WTC11 (cell line): Measurements from ENCODE around the gene IFNLR1. TPM values are rescaled to one million over a fixed set of nuclear protein-coding genes. Genes with fewer than 3 reads are reported as not detected.

Experiments used
- ATAC-seq: fragments of 200-7000 bp; cut with Tn5 transposase; 2 replicates; pipeline ENCODE4 v1.10.0; 2021; ENCODE audit warnings: mild to moderate bottlenecking, moderate library complexity
- CTCF ChIA-PET: fragments of 300-600 bp; sonication (Branson Sonifier 250); formaldehyde crosslinking; loops from one replicate; lab custom pipeline; 2021; ENCODE audit warnings: antibody characterized with exemption; lab: Charles Lee
- POLR2A ChIA-PET: fragments of 350-600 bp; sonication (Branson Sonifier 250); formaldehyde crosslinking; loops from one replicate; lab custom pipeline; 2021; ENCODE audit warnings: antibody characterized with exemption; lab: Charles Lee
- DNase-seq: peaks from one replicate; pipeline ENCODE4 v3.0.0; 2021; ENCODE audit warnings: low spot score
- H3K27ac Mint-ChIP-seq: 2 replicates; pipeline ENCODE4 v1.8.0; 2021; ENCODE audit warnings: mixed read lengths
- H3K27me3 Mint-ChIP-seq: 2 replicates; pipeline ENCODE4 v1.8.0; 2021; ENCODE audit warnings: low read depth, mild to moderate bottlenecking, moderate library complexity, mixed read lengths
- H3K36me3 Mint-ChIP-seq: 2 replicates; pipeline ENCODE4 v1.8.0; 2021; ENCODE audit warnings: mixed read lengths
- H3K4me1 Mint-ChIP-seq: 2 replicates; pipeline ENCODE4 v1.8.0; 2022; ENCODE audit warnings: mixed read lengths
- H3K4me3 Mint-ChIP-seq: 2 replicates; pipeline ENCODE4 v1.8.0; 2021; ENCODE audit warnings: mild to moderate bottlenecking, moderate library complexity, mixed read lengths
- H3K9me3 Mint-ChIP-seq: 2 replicates; pipeline ENCODE4 v1.8.0; 2021; ENCODE audit warnings: mixed read lengths
- CBFB ChIP-seq: sonication (generic); formaldehyde crosslinking; IDR thresholded peaks from 2 replicates; pipeline ENCODE4 v1.8.1; 2022; ENCODE audit warnings: mild to moderate bottlenecking, low read depth, missing genetic modification reagents
- CREB1 ChIP-seq: sonication (generic); formaldehyde crosslinking; IDR thresholded peaks from 2 replicates; pipeline ENCODE4 v1.8.0; 2023; ENCODE audit warnings: mild to moderate bottlenecking, missing genetic modification reagents
- E2F5 ChIP-seq: sonication (generic); formaldehyde crosslinking; IDR thresholded peaks from 2 replicates; pipeline ENCODE4 v1.8.1; 2022; ENCODE audit warnings: mild to moderate bottlenecking, moderate library complexity, missing genetic modification reagents
- EMX1 ChIP-seq: fragments of 250-450 bp; sonication (Bioruptor Pico); IDR thresholded peaks from 2 replicates; pipeline ENCODE4 v1.8.0; 2021; ENCODE audit warnings: mild to moderate bottlenecking
- FOXP1 ChIP-seq: sonication (generic); formaldehyde crosslinking; IDR thresholded peaks from 2 replicates; pipeline ENCODE4 v1.8.0; 2022; ENCODE audit warnings: missing genetic modification reagents, mild to moderate bottlenecking, moderate library complexity, borderline replicate concordance
- GTF2I ChIP-seq: fragments of 250-450 bp; sonication (Bioruptor Pico); conservative IDR thresholded peaks from 2 replicates; pipeline ENCODE4 v1.4.0; 2021; ENCODE audit warnings: mild to moderate bottlenecking
- IRF1 ChIP-seq: sonication (generic); formaldehyde crosslinking; IDR thresholded peaks from 2 replicates; pipeline ENCODE4 v1.8.0; 2023; ENCODE audit warnings: missing genetic modification reagents
- JAZF1 ChIP-seq: fragments of 250-450 bp; sonication (Bioruptor Pico); IDR thresholded peaks from 2 replicates; pipeline ENCODE4 v1.9.0; 2021; ENCODE audit warnings: moderate library complexity, mild to moderate bottlenecking, inconsistent platforms
- KAT7 ChIP-seq: sonication (generic); formaldehyde crosslinking; IDR thresholded peaks from 2 replicates; pipeline ENCODE4 v1.8.1; 2023; ENCODE audit warnings: missing genetic modification reagents, mild to moderate bottlenecking, borderline replicate concordance
- NFATC4 ChIP-seq: fragments of 250-450 bp; sonication (Bioruptor Pico); IDR thresholded peaks from 2 replicates; pipeline ENCODE4 v1.9.0; 2021; ENCODE audit warnings: mild to moderate bottlenecking
- OVOL2 ChIP-seq: fragments of 250-450 bp; sonication (Bioruptor Pico); IDR thresholded peaks from 2 replicates; pipeline ENCODE4 v1.9.0; 2021; ENCODE audit warnings: mild to moderate bottlenecking, borderline replicate concordance
- PRDM15 ChIP-seq: sonication (generic); formaldehyde crosslinking; IDR thresholded peaks from 2 replicates; pipeline ENCODE4 v1.8.0; 2022; ENCODE audit warnings: missing genetic modification reagents
- RELA ChIP-seq: sonication (generic); formaldehyde crosslinking; IDR thresholded peaks from 2 replicates; pipeline ENCODE4 v1.8.1; 2022; ENCODE audit warnings: missing genetic modification reagents, mild to moderate bottlenecking, borderline replicate concordance
- SMAD4 ChIP-seq: sonication (generic); formaldehyde crosslinking; IDR thresholded peaks from 2 replicates; pipeline ENCODE4 v1.8.0; 2022; ENCODE audit warnings: mild to moderate bottlenecking, missing genetic modification reagents
- USF1 ChIP-seq: sonication (generic); formaldehyde crosslinking; IDR thresholded peaks from 2 replicates; pipeline ENCODE4 v1.8.0; 2022; ENCODE audit warnings: mild to moderate bottlenecking, missing genetic modification reagents
- total RNA-seq: library from RNA; stranded (reverse); gene quantifications from 3 replicates; pipeline ENCODE4 v1.2.3, GENCODE V29; 2021

IFNLR1 gene
- total RNA-seq, 1 experiment from 2014 or later: 6.6 TPM

- POLR2A ChIA-PET: interaction anchor here (0.6 to 1.1 kb wide), 2 partner anchors 38 to 1347 kb away, joined by 4 to 6 read pairs; no protein-coding TSS in a partner anchor
- ATAC-seq: peak; percentile 88
Observed at GRCh38 chr1:24111996-24112779, 74.9 kb downstream of the IFNLR1 start, which contains the start of gene MYOM3. Gene MYOM3, minus strand, starts transcription at chr1:24112135. Its CDS starts 3,499 bp downstream, at chr1:24108636.

GRCh38 chr1:24111262-24111995, 75.7 kb downstream of the IFNLR1 start:
- no peak overlapping the region; the same call in 1 of the 2 replicates for H3K27ac Mint-ChIP-seq
- no peaks in the 10 kb centered on the region for H3K27me3 Mint-ChIP-seq
- CTCF ChIA-PET: interaction anchor here (0.8 to 4.0 kb wide), 13 partner anchors 8 to 300 kb away, joined by 3 to 31 read pairs (median 4); no protein-coding TSS in a partner anchor
- ATAC-seq: no peak
- no peak overlapping the region for H3K4me3 Mint-ChIP-seq
- POLR2A ChIA-PET: interaction anchor here (1.1 kb wide), 1 partner anchor 39 kb away, joined by 6 read pairs; no protein-coding TSS in a partner anchor
- no peaks in the 10 kb centered on the region for H3K9me3 Mint-ChIP-seq
- no peaks in the 10 kb centered on the region for H3K36me3 Mint-ChIP-seq
- no peak for TF ChIP-seq OVOL2
- peaks cover 32% of the 10 kb centered on the region for H3K4me1 Mint-ChIP-seq
- no peak for DNase-seq

More at GRCh38 chr1:24111996-24112779, 74.9 kb downstream of the IFNLR1 start, which contains the start of gene MYOM3:
- TF ChIP-seq FOXP1 (CRISPR knock-in tag): 0 out of 2 replicates have a peak, but pooled peaks have one; percentile 42
- TF ChIP-seq RELA: no peak
- Mint-ChIP-seq H3K9me3 (no peaks in the 10 kb centered on the region), H3K4me1 (peaks cover 32% of the 10 kb centered on the region), H3K27me3 (no peaks in the 10 kb centered on the region), H3K36me3 (no peaks in the 10 kb centered on the region), H3K4me3 (peak within 1 kb of the TSS; percentile 29), H3K27ac (no peak within 1 kb of the TSS; the same call in none of the 2 replicates)
- peak; percentile 65 for DNase-seq
- CTCF ChIA-PET: interaction anchor here (0.6 to 4.0 kb wide), 12 partner anchors 14 to 301 kb away, joined by 3 to 31 read pairs (median 4); no protein-coding TSS in a partner anchor

- Mint-ChIP-seq H3K27ac (no peak overlapping the region), H3K4me1 (peaks cover 32% of the 10 kb centered on the region), H3K27me3 (no peaks in the 10 kb centered on the region), H3K36me3 (no peaks in the 10 kb centered on the region), H3K9me3 (no peaks in the 10 kb centered on the region), H3K4me3 (no peak overlapping the region)
- TF ChIP-seq USF1 (CRISPR knock-in tag) (no peak), EMX1 (no peak), JAZF1 (CRISPR knock-in tag) (no peak), IRF1 (no peak), NFATC4 (CRISPR knock-in tag) (no peak), KAT7 (CRISPR knock-in tag) (no peak)
- ATAC-seq (no peak), DNase-seq (no peak)
- ChIA-PET POLR2A (interaction anchor here (0.6 kb wide), 1 partner anchor 1481 kb away, joined by 3 read pairs; no protein-coding TSS in a partner anchor), CTCF (interaction anchor here (0.8 to 4.0 kb wide), 7 partner anchors 8 to 45 kb away, joined by 3 to 31 read pairs (median 4); no protein-coding TSS in a partner anchor)
Observed at GRCh38 chr1:24110642-24111261, 76.3 kb downstream of the IFNLR1 start.

- DNase-seq: no peak
- no peaks in the 10 kb centered on the region for H3K27me3 Mint-ChIP-seq
- POLR2A ChIA-PET: interaction anchor here (0.6 kb wide), 1 partner anchor 1482 kb away, joined by 3 read pairs; no protein-coding TSS in a partner anchor
- no peak overlapping the region for H3K4me3 Mint-ChIP-seq
- H3K4me1 Mint-ChIP-seq: peaks cover 26% of the 10 kb centered on the region
- no peak for ATAC-seq
- H3K9me3 Mint-ChIP-seq: no peaks in the 10 kb centered on the region
- CTCF ChIA-PET: interaction anchor here (1.7 to 4.0 kb wide), 2 partner anchors 10 to 38 kb away, joined by 4 to 31 read pairs; no protein-coding TSS in a partner anchor
- no peak overlapping the region for H3K27ac Mint-ChIP-seq
- H3K36me3 Mint-ChIP-seq: no peaks in the 10 kb centered on the region
- TF ChIP-seq GTF2I (CRISPR knock-in tag) (no peak), SMAD4 (no peak), CREB1 (CRISPR knock-in tag) (no peak), E2F5 (CRISPR knock-in tag) (no peak), PRDM15 (CRISPR knock-in tag) (no peak), USF1 (CRISPR knock-in tag) (no peak), CBFB (CRISPR knock-in tag) (no peak)
Observed at GRCh38 chr1:24109686-24110475, 77.2 kb downstream of the IFNLR1 start.
